Measurements from ENCODE around the gene NOTO.

Gene NOTO

DNA sequence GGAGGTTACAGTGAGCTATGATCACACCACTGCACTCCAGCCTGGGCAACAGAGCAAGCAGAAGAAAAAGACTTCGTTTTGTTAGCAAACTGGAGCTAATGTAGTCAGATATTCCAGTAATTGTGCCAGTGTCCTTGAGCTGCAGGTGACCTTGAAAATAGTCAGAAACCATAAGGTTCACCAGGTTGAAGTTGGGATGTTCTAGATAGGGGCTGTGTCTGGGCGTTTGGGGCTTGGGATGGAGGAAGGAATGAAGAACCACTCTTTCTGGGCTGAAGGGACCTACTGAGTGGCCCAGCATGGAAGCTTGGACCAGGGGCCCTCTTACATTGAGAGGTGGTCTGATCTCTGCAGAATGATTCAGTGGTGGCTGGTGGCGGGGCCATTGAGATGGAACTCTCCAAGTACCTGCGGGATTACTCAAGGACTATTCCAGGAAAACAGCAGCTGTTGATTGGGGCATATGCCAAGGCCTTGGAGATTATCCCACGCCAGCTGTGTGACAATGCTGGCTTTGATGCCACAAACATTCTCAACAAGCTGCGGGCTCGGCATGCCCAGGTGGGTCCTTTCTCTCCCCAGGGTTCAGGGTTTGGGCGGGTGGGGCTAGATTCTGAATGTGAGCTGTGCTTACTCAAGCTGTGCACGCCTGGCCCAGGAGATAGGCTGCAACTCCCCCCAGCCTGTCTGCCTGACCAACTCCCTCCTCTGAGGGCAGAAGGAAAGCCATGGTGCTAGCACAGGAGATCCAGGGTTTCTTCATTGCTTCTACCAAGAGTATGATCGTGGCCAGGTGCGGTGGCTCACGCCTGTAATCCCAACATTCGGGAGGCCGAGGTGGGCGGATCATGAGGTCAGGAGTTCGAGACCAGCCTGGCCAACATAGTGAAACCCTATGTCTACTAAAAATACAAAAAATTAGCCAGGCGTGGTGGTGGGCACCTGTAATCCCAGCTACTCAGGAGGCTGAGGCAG, 48.8 kb downstream of the NOTO start:
- peaks cover 54% of the 10 kb centered on the region for H3K36me3 ChIP-seq (ENCODE audit: control insufficient read depth, insufficient read depth, low read length)
- no CpG with 5 or more reads among the region's 17 CpGs for WGBS (ENCODE audit: insufficient coverage, insufficient read length)
- no peak overlapping the region for H3K27ac ChIP-seq (ENCODE audit: low read length)
- H3K27me3 ChIP-seq (ENCODE audit: control insufficient read depth, insufficient read depth, low read length), result no peaks in the 10 kb centered on the region
- H3K4me1 ChIP-seq (ENCODE audit: control insufficient read depth, insufficient read depth, low read length), result no peaks in the 10 kb centered on the region
- DNase-seq (ENCODE audit: low read depth, low spot score), result no peak
- no peaks in the 10 kb centered on the region for H3K9me3 ChIP-seq (ENCODE audit: control insufficient read depth, insufficient read depth, low read length)
- no peak overlapping the region for H3K4me3 ChIP-seq (ENCODE audit: low read length)

DNA sequence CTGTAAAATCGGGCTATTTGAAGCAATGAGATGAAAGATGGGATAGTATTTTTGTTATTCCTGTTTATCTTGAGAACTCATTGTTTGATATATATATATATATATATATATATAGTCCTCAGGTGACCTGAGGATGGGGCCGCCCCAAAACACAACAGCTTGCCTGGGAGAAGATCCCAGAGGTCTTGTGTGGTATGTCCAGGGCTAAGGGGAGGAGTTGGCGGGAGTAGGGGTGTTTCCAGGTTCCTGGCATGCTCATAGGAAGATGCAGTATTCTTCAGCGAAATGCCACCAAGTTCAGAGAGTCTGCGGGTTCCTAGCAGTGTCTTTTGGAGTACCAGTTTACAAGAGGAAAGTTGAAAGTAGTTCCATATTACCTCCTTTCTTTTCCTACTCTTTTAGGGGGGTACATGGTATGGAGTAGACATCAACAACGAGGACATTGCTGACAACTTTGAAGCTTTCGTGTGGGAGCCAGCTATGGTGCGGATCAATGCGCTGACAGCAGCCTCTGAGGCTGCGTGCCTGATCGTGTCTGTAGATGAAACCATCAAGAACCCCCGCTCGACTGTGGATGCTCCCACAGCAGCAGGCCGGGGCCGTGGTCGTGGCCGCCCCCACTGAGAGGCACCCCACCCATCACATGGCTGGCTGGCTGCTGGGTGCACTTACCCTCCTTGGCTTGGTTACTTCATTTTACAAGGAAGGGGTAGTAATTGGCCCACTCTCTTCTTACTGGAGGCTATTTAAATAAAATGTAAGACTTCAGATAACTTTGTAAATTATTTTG, 50.1 kb downstream of the NOTO start:
- H3K36me3 ChIP-seq (ENCODE audit: control insufficient read depth, insufficient read depth, low read length), result peaks cover 43% of the 10 kb centered on the region

DNA sequence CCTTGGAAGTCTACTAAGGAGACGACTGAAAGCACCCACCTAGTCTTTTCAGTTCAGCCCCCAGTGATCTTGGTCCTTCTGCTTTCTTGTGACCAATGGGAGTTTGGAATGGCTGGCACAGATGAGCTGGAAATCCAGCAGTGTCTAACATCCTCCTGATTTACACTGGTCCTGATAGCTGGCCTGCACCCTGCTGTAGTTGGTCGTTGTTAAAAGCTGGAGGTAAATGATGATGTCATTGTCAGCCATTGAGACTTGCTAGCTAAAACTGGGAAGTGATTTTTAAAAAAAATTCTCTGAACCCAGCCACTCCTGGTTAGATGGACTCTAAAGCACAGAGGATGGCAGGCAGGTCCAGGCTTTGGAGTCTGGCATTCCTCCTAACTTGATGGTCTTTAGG, 51.0 kb downstream of the NOTO start:
- Histone ChIP-seq H3K27ac (ENCODE audit: low read length) (no peak overlapping the region), H3K27me3 (ENCODE audit: control insufficient read depth, insufficient read depth, low read length) (no peaks in the 10 kb centered on the region), H3K36me3 (ENCODE audit: control insufficient read depth, insufficient read depth, low read length) (peaks cover 39% of the 10 kb centered on the region), H3K4me3 (ENCODE audit: low read length) (no peak overlapping the region), H3K4me1 (ENCODE audit: control insufficient read depth, insufficient read depth, low read length) (no peaks in the 10 kb centered on the region), H3K9me3 (ENCODE audit: control insufficient read depth, insufficient read depth, low read length) (no peaks in the 10 kb centered on the region)
- DNase-seq (ENCODE audit: low read depth, low spot score), result no peak
- no CpG with 5 or more reads among the region's 2 CpGs for WGBS (ENCODE audit: insufficient coverage, insufficient read length)

More for the DNA sequence above, 50.1 kb downstream of the NOTO start:
- Histone ChIP-seq H3K4me1 (ENCODE audit: control insufficient read depth, insufficient read depth, low read length) (no peaks in the 10 kb centered on the region), H3K27ac (ENCODE audit: low read length) (no peak overlapping the region), H3K4me3 (ENCODE audit: low read length) (no peak overlapping the region), H3K27me3 (ENCODE audit: control insufficient read depth, insufficient read depth, low read length) (no peaks in the 10 kb centered on the region), H3K9me3 (ENCODE audit: control insufficient read depth, insufficient read depth, low read length) (no peaks in the 10 kb centered on the region)
- no CpG with 5 or more reads among the region's 17 CpGs for WGBS (ENCODE audit: insufficient coverage, insufficient read length)
- no peak for DNase-seq (ENCODE audit: low read depth, low spot score)

DNA sequence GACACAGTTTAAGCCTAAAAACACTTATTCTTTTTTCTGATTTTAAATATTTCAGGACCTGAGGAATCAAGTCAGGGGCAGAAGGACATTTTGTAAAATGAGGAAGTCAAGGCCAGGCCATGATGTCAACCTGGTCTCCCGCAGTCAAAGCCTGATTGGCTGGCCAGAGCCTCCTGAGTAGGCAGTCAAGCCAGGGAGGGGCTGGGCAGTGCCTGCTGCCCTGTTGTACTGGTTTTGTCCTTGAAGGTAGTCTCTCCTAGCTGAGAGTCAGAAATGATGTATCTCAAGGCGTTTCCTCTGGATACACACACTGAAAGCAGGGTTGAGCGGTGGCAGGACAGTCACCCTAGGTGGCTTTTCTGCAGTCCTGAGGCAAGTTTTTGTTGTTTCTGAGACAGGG, 51.5 kb downstream of the NOTO start:
- H3K27me3 ChIP-seq (ENCODE audit: control insufficient read depth, insufficient read depth, low read length), result no peaks in the 10 kb centered on the region
- peaks cover 39% of the 10 kb centered on the region for H3K36me3 ChIP-seq (ENCODE audit: control insufficient read depth, insufficient read depth, low read length)
- no peaks in the 10 kb centered on the region for H3K9me3 ChIP-seq (ENCODE audit: control insufficient read depth, insufficient read depth, low read length)
- H3K4me1 ChIP-seq (ENCODE audit: control insufficient read depth, insufficient read depth, low read length), result no peaks in the 10 kb centered on the region
- no CpG with 5 or more reads among the region's 3 CpGs for WGBS (ENCODE audit: insufficient coverage, insufficient read length)
- H3K4me3 ChIP-seq (ENCODE audit: low read length), result no peak overlapping the region
- no peak overlapping the region for H3K27ac ChIP-seq (ENCODE audit: low read length)
- DNase-seq (ENCODE audit: low read depth, low spot score), result no peak

DNA sequence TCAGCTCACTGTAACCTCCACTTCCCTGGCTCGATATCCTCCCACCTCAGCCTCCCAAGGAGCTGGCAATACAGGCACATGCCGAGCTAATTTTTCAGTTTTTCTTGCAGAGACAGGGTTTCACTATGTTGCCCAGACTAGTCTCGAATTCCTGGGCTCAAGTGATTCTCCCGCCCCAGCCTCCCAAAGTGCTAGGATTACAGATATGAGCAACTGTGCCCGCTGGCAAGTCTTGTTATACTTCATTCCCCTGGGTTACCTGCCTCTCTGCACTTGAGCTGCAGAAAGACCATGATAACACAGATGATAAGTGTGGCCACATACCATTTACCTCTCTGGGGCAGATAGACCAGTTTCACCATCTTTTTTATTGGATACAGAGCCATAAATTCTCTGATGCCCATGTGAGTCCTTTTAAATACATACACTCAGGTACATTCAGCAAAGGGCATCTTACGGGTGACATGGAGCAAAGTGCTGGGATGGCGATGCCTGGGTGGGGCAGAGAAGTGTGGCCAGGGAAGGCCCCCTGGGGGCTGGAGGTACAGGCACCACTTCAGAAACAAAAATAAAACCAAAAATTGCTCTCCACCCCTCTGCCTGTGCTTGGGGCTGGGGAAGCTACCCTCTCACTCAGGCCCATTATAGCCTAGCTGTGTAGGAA, 52.1 kb downstream of the NOTO start:
- Histone ChIP-seq H3K27me3 (ENCODE audit: control insufficient read depth, insufficient read depth, low read length) (no peaks in the 10 kb centered on the region), H3K36me3 (ENCODE audit: control insufficient read depth, insufficient read depth, low read length) (peaks cover 40% of the 10 kb centered on the region), H3K4me3 (ENCODE audit: low read length) (no peak overlapping the region), H3K9me3 (ENCODE audit: control insufficient read depth, insufficient read depth, low read length) (no peaks in the 10 kb centered on the region), H3K27ac (ENCODE audit: low read length) (no peak overlapping the region), H3K4me1 (ENCODE audit: control insufficient read depth, insufficient read depth, low read length) (no peaks in the 10 kb centered on the region)
- WGBS (ENCODE audit: insufficient coverage, insufficient read length), result no CpG with 5 or more reads among the region's 7 CpGs
- no peak for DNase-seq (ENCODE audit: low read depth, low spot score)

DNA sequence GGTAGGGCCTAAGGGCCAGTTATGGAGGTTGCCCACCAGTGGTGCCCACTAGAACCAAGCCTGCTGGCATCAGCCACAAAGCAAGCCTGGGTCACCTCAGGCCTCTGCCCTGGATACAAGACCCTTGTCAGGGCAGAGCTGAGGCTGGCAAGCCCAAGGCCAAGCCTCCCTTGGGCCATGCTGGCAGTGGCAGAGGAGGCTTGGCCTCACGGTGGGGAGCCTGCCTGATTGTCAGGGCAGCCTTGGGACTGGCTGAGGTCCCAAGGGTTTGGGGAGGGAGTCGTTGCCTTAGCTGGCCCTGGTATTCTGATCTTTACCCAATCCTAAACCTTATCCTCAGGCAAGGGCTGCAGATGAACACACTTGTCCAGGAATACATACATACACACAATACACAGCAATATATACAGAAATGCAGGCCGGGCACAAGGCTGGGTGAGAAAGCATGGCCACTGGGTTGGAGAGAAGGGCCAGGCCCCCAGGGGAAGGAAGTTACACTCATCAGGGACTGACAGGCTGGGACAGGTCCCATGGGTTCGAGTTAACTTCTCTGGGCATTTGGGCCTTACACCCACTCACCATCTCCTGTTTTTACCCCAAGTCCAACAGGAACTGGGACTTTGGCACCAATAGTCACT, 52.8 kb downstream of the NOTO start:
- H3K4me3 ChIP-seq (ENCODE audit: low read length), result no peak overlapping the region
- no peak overlapping the region for H3K27ac ChIP-seq (ENCODE audit: low read length)
- DNase-seq (ENCODE audit: low read depth, low spot score), result no peak
- H3K4me1 ChIP-seq (ENCODE audit: control insufficient read depth, insufficient read depth, low read length), result no peaks in the 10 kb centered on the region
- H3K36me3 ChIP-seq (ENCODE audit: control insufficient read depth, insufficient read depth, low read length), result peaks cover 34% of the 10 kb centered on the region
- H3K27me3 ChIP-seq (ENCODE audit: control insufficient read depth, insufficient read depth, low read length), result no peaks in the 10 kb centered on the region
- no peaks in the 10 kb centered on the region for H3K9me3 ChIP-seq (ENCODE audit: control insufficient read depth, insufficient read depth, low read length)
- WGBS (ENCODE audit: insufficient coverage, insufficient read length), result no CpG with 5 or more reads among the region's 4 CpGs

DNA sequence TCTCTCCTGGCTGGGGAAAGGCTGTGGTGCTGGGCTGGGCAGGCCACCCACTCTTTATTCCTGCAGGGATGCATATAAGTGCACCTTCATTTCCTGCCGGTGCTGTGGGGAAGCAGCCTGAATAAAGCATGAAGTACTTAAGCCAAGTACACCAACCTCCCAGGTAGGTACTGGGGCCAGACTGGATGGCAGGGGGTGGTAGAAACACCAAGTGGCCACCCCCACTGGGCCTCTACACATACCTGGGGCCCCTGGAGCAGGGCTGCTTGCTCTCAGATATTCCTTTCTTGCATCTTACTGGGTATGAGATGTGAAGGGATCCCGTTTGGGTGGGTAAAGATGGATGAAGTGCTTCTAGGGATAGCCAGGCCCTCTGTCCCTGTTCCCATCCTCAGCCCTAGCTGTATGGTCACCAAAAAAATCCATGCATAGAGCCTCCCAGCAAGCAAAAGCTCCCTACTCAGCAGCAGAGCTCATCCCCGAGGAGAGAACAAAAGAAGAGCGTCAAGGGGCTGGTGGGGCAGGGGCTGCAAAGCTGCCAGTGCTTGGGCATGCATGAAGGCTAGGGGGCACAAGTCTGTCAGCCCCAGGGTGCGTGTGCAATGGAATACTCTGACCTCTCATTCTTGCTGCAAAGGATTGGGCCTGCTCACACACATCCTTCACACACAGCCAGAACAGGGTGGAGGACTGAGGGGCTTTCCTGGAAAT, 53.7 kb downstream of the NOTO start:
- Histone ChIP-seq H3K27ac (ENCODE audit: low read length) (no peak overlapping the region), H3K4me3 (ENCODE audit: low read length) (no peak overlapping the region), H3K9me3 (ENCODE audit: control insufficient read depth, insufficient read depth, low read length) (no peaks in the 10 kb centered on the region), H3K4me1 (ENCODE audit: control insufficient read depth, insufficient read depth, low read length) (peaks cover 3% of the 10 kb centered on the region; the same call in 1 of the 2 replicates), H3K36me3 (ENCODE audit: control insufficient read depth, insufficient read depth, low read length) (peaks cover 25% of the 10 kb centered on the region), H3K27me3 (ENCODE audit: control insufficient read depth, insufficient read depth, low read length) (no peaks in the 10 kb centered on the region)
- no peak for DNase-seq (ENCODE audit: low read depth, low spot score)
- WGBS (ENCODE audit: insufficient coverage, insufficient read length), result no CpG with 5 or more reads among the region's 5 CpGs

DNA sequence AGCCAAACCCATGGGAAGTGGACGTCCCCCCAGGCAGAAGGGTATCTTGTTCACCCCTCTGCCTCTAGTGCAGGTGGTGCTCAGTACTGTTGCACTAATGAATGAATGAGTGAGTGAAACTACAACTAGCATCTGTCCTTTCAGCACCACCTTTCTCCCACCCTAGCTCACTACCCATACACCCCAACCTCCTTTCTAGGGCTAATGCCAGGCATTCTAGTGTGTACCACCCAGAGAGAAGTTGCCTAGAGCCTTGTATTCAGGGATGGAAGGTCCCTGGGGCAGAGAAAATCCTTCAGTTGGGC, 54.2 kb downstream of the NOTO start:
- peaks cover 20% of the 10 kb centered on the region for H3K36me3 ChIP-seq (ENCODE audit: control insufficient read depth, insufficient read depth, low read length)
- no CpG with 5 or more reads among the region's 1 CpG for WGBS (ENCODE audit: insufficient coverage, insufficient read length)
- no peak for DNase-seq (ENCODE audit: low read depth, low spot score)
- no peaks in the 10 kb centered on the region for H3K27me3 ChIP-seq (ENCODE audit: control insufficient read depth, insufficient read depth, low read length)
- peaks cover 3% of the 10 kb centered on the region; the same call in 1 of the 2 replicates for H3K4me1 ChIP-seq (ENCODE audit: control insufficient read depth, insufficient read depth, low read length)
- H3K27ac ChIP-seq (ENCODE audit: low read length), result no peak overlapping the region
- H3K4me3 ChIP-seq (ENCODE audit: low read length), result no peak overlapping the region
- no peaks in the 10 kb centered on the region for H3K9me3 ChIP-seq (ENCODE audit: control insufficient read depth, insufficient read depth, low read length)

DNA sequence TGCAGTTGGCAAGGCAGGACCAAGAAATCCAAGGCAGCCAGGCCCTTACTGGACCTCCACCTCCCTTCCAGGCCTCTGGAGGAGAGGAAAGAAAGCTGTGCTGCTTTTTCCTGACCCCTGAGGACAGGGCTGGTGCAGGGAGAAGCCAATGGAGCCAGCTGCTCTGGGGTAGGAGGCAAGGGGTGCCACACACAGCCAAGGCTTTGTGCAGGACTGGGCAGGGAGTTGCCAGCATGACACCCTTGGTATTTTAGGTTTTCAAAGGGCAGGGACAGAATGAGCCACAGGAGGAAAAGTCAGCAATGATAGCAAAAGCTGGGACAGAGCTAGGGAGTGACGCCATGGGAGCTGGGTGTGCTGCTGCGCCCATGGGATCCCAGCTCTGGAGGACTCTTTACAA, 54.6 kb downstream of the NOTO start:
- H3K27ac ChIP-seq (ENCODE audit: low read length), result no peak overlapping the region
- no peak overlapping the region for H3K4me3 ChIP-seq (ENCODE audit: low read length)
- H3K9me3 ChIP-seq (ENCODE audit: control insufficient read depth, insufficient read depth, low read length), result no peaks in the 10 kb centered on the region
- H3K4me1 ChIP-seq (ENCODE audit: control insufficient read depth, insufficient read depth, low read length), result peaks cover 3% of the 10 kb centered on the region; the same call in 1 of the 2 replicates
- no peak for DNase-seq (ENCODE audit: low read depth, low spot score)
- peaks cover 18% of the 10 kb centered on the region for H3K36me3 ChIP-seq (ENCODE audit: control insufficient read depth, insufficient read depth, low read length)
- no CpG with 5 or more reads among the region's 2 CpGs for WGBS (ENCODE audit: insufficient coverage, insufficient read length)
- no peaks in the 10 kb centered on the region for H3K27me3 ChIP-seq (ENCODE audit: control insufficient read depth, insufficient read depth, low read length)
